Measurements from ENCODE around the gene SNX2.
A peak's percentile ranks its signal among the peaks of the same experiment; 100 is the strongest.

Gene SNX2, protein sequence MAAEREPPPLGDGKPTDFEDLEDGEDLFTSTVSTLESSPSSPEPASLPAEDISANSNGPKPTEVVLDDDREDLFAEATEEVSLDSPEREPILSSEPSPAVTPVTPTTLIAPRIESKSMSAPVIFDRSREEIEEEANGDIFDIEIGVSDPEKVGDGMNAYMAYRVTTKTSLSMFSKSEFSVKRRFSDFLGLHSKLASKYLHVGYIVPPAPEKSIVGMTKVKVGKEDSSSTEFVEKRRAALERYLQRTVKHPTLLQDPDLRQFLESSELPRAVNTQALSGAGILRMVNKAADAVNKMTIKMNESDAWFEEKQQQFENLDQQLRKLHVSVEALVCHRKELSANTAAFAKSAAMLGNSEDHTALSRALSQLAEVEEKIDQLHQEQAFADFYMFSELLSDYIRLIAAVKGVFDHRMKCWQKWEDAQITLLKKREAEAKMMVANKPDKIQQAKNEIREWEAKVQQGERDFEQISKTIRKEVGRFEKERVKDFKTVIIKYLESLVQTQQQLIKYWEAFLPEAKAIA

DNA sequence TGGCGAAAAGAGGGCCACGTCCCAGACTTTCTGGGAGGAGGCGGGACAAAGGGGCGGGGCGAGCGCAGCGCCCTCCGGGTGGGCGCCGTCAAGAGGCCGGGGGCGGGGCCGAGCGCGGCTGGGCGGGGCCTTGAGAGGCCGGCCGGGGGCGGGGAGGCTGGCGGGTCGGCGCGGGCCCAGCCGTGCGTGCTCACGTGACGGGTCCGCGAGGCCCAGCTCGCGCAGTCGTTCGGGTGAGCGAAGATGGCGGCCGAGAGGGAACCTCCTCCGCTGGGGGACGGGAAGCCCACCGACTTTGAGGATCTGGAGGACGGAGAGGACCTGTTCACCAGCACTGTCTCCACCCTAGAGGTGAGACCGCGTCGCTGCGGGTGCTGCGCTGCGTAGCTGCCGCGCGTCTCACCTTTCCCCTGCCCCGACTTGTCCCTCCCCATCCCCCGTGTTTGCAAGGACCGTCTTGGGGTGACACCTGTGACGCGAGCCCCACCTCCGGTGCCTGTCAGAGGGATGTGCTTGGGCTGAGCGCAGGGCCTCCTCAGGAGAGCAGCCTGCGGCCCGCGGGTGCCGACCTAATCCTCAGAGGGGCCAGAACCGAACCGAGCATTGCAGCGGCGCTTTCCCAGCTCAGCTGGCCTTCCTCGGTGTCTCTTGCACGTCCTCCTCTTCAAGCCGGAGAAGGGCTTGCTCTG is at the start of gene SNX2:
SNX2 (plus strand) TSS at position 220 of the 689 bp plus-strand sequence; CDS start at position 244, 24 bp downstream.
- ChIA-PET POLR2A (interaction anchor here (0.7 to 2.3 kb wide), 3 partner anchors 10 to 70 kb away, joined by 3 to 9 read pairs (median 5); partner anchors contain the start of gene SNX24), CTCF (interaction anchor here (0.6 kb wide), 1 partner anchor 126 kb away, joined by 4 read pairs; no protein-coding TSS in a partner anchor)
- DNase-seq (ENCODE audit: extremely low spot score), result peak; percentile 93
- 0 out of 2 replicates have a peak, but pooled peaks have one; percentile 7 for TF ChIP-seq L3MBTL2 (conservative IDR thresholded peaks at IDR 0.05)
- no peak for TF ChIP-seq SP1 (IDR thresholded peaks at IDR 0.05)

DNA sequence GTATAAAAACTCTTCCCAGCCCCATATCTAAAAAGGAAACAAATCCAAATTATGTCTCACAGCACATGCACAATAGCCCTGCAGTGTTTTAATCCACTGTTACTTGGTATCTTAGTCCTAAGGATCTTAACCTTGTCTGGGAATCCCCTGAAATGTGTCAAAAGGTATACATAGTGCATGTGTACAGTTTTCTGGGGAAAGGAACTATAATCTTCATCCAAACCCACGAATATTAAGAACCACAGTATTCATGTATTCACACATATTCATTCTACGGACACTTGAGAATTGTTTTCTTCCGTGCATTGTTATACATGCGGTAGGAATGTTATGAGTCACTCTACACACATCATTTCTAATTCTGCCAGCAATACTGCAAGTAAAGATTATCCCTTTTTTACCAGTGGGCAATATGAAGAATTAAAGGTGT is 47.8 kb upstream of the SNX2 start:
- ChIA-PET POLR2A (no interaction called here), CTCF (no interaction called here)
- TF ChIP-seq CTBP1 (IDR thresholded peaks at IDR 0.05; ENCODE audit: borderline replicate concordance) (no peak), SUZ12 (IDR thresholded peaks at IDR 0.05) (no peak), ARNT (IDR thresholded peaks at IDR 0.05) (no peak), TARDBP (IDR thresholded peaks at IDR 0.05) (no peak)
- DNase-seq (ENCODE audit: extremely low spot score), result no peak

DNA sequence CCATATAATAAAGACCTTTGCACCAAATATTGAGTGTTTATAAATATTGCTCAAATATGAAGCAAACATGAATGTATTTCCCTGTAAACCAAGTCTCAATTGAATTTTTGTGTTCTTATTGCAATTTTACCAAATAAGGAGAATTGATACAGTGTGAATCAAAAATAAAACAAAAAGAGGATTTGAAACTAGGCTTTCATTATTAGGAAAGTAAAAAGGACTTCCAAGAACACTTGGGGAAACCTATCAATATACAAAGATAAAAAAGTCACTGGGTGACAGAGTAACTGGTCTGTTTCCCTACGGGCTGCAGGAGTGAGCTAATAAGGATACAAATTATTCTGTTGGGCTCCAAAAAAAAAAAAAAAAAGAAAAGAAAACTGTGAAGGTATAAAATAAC is 44.8 kb upstream of the SNX2 start:
- no peak for TF ChIP-seq HDGF (IDR thresholded peaks at IDR 0.05; ENCODE audit: borderline replicate concordance)
- no peak for TF ChIP-seq TARDBP (IDR thresholded peaks at IDR 0.05)
- ChIA-PET POLR2A (no interaction called here), CTCF (no interaction called here)
- no peak for DNase-seq (ENCODE audit: extremely low spot score)

DNA sequence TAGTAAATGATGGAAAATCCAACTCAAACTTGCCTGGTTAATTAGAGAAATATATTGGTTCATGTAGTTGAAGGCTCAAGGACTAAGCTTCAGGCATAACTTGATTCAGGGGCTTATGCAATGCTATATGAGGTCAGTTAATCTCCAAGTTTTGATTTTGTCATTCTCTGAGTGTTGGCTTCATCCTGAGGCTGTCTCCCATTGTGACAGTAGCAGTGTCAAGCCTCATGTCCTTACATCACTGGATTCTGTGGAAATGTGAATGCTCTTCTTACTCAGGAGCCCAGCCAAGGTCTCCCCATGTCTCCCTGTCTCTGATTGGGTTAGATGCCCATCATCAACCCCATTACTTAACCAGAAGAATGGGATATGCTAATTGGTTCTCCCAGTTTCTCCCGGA is 44.4 kb upstream of the SNX2 start:
- no peak for DNase-seq (ENCODE audit: extremely low spot score)
- TF ChIP-seq LEF1 (IDR thresholded peaks at IDR 0.05; ENCODE audit: borderline replicate concordance) (no peak), FOXK2 (IDR thresholded peaks at IDR 0.05) (no peak), SP1 (IDR thresholded peaks at IDR 0.05) (no peak), FOXA1 (IDR thresholded peaks at IDR 0.05) (no peak), TARDBP (IDR thresholded peaks at IDR 0.05) (no peak), SUZ12 (IDR thresholded peaks at IDR 0.05) (no peak), CTBP1 (IDR thresholded peaks at IDR 0.05; ENCODE audit: borderline replicate concordance) (no peak), HDGF (IDR thresholded peaks at IDR 0.05; ENCODE audit: borderline replicate concordance) (no peak), ZNF384 (IDR thresholded peaks at IDR 0.05) (no peak), ARNT (IDR thresholded peaks at IDR 0.05) (no peak), ELF4 (IDR thresholded peaks at IDR 0.05) (no peak), L3MBTL2 (conservative IDR thresholded peaks at IDR 0.05) (no peak), FOXM1 (IDR thresholded peaks at IDR 0.05; ENCODE audit: borderline replicate concordance) (no peak), NFRKB (IDR thresholded peaks at IDR 0.05) (no peak), BHLHE40 (IDR thresholded peaks at IDR 0.05; ENCODE audit: borderline replicate concordance) (no peak)
- TF ChIP-seq, protein P1, sequence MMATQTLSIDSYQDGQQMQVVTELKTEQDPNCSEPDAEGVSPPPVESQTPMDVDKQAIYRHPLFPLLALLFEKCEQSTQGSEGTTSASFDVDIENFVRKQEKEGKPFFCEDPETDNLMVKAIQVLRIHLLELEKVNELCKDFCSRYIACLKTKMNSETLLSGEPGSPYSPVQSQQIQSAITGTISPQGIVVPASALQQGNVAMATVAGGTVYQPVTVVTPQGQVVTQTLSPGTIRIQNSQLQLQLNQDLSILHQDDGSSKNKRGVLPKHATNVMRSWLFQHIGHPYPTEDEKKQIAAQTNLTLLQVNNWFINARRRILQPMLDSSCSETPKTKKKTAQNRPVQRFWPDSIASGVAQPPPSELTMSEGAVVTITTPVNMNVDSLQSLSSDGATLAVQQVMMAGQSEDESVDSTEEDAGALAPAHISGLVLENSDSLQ (IDR thresholded peaks at IDR 0.05), result no peak
- POLR2A ChIA-PET, result no interaction called here
- CTCF ChIA-PET, result no interaction called here

DNA sequence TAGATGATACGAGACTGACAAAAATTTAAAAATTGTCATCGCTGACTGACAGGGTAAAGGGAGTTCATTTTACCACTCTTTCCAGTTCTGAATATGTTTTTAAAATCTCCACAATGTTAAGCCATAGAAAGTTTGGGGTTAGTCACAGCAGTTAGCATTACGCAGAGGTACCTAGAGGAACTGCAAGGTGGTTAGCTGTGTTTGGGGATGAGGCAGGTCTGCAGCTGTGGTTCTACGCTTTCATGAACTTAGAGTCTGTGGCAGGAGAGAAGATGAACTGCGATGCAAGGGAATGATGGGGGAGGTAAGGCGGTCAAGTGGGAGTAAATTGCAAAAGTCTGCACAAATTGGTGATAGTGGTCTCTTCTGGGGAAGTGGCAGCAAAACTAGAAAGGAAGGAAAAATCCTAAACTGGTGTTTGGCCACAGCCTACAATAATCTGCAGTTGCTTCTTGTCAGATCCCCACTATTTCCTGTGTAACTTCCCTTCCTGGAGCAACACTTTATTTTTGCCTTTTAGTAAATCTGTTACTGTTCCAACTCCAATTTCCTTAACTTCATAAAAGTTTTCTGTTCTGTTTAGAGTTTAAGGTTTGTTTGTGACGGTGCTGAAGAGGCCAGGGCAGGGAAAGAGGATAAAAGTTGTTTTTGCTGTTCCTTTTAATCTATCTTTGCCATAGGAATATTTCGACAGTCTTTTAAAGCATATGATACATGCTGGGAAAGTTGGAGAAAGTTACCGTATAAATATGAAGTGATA is 38.6 kb upstream of the SNX2 start:
- ChIA-PET POLR2A (no interaction called here), CTCF (no interaction called here)
- no peak for DNase-seq (ENCODE audit: extremely low spot score)
- TF ChIP-seq FOXK2 (IDR thresholded peaks at IDR 0.05) (no peak), CTBP1 (IDR thresholded peaks at IDR 0.05; ENCODE audit: borderline replicate concordance) (no peak), NFRKB (IDR thresholded peaks at IDR 0.05) (no peak), HDGF (IDR thresholded peaks at IDR 0.05; ENCODE audit: borderline replicate concordance) (no peak), SUZ12 (IDR thresholded peaks at IDR 0.05) (no peak), TARDBP (IDR thresholded peaks at IDR 0.05) (no peak), LEF1 (IDR thresholded peaks at IDR 0.05; ENCODE audit: borderline replicate concordance) (no peak), BHLHE40 (IDR thresholded peaks at IDR 0.05; ENCODE audit: borderline replicate concordance) (no peak), FOXM1 (IDR thresholded peaks at IDR 0.05; ENCODE audit: borderline replicate concordance) (no peak), SP1 (IDR thresholded peaks at IDR 0.05) (no peak), ELF4 (IDR thresholded peaks at IDR 0.05) (no peak), ARNT (IDR thresholded peaks at IDR 0.05) (no peak)
- TF ChIP-seq, protein P1 (IDR thresholded peaks at IDR 0.05), result no peak

DNA sequence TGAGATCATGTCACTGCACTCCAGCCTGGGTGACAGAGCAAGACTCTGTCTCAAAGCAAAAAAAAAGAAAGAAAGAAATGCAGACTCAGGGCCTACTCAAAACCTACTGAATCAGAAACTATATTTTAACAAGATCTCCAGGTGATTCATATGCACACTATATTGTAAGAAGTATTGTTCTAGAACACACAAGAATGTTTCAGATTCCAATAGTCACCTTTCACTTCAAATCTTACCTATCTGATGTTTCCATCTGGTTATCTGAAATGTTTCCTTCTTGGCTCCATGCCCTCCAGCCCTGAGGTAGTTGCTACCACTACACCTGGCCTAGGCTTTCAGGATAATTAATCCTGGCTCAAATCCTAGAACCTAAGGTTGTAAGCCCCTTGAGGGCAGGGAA is 36.8 kb upstream of the SNX2 start:
- TF ChIP-seq ELF4 (IDR thresholded peaks at IDR 0.05) (no peak), TARDBP (IDR thresholded peaks at IDR 0.05) (no peak), ARNT (IDR thresholded peaks at IDR 0.05) (no peak), CTBP1 (IDR thresholded peaks at IDR 0.05; ENCODE audit: borderline replicate concordance) (no peak), SUZ12 (IDR thresholded peaks at IDR 0.05) (no peak), FOXM1 (IDR thresholded peaks at IDR 0.05; ENCODE audit: borderline replicate concordance) (no peak), NFRKB (IDR thresholded peaks at IDR 0.05) (no peak), FOXA1 (IDR thresholded peaks at IDR 0.05) (no peak), LEF1 (IDR thresholded peaks at IDR 0.05; ENCODE audit: borderline replicate concordance) (no peak), L3MBTL2 (conservative IDR thresholded peaks at IDR 0.05) (no peak), ZNF384 (IDR thresholded peaks at IDR 0.05) (no peak), BHLHE40 (IDR thresholded peaks at IDR 0.05; ENCODE audit: borderline replicate concordance) (no peak), HDGF (IDR thresholded peaks at IDR 0.05; ENCODE audit: borderline replicate concordance) (no peak), FOXK2 (IDR thresholded peaks at IDR 0.05) (no peak)
- TF ChIP-seq, protein P1 (IDR thresholded peaks at IDR 0.05), result no peak
- DNase-seq (ENCODE audit: extremely low spot score), result no peak
- ChIA-PET CTCF (interaction anchor here (0.6 kb wide), 1 partner anchor 48 kb away, joined by 3 read pairs; no protein-coding TSS in a partner anchor), POLR2A (no interaction called here)
